ENCODE results near the gene ZFP36.

DNA sequence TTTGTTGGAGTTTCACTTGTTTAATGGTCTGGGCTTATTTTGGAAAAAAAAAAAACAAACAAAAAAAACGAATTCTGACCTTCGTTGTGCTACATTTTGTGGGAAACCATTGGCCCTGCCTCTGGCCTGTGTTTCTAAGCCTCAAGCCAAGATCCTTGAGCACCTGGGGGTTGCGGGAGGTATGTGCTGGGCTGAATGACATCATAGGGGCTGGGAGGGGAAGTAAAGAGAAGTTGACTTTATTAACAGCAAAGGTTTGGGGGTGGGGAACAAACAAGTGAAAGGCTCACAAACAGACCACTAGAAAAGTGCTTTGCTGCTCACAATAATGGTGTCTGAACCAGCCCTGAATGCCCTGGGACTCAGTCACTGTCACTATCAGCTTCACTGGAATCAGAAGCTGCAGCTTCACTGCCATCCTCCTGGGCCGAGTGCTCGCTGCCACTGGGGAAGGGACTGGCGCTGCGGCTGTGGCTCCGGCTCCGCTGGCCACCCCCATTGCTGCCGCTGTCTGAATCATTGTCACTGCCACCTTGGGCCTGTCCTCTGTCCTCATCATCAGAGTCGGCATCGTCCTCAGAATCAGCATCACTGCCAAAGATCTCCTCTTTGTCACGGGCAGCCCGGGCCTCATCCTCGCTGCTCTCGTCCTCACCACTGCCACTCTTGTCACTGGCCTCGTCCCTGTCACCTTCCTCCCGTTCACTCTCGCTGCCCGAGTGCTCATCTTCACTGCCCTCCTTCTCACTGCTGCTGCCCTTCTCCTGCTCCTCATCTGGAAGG is 20.8 kb upstream of the ZFP36 start:
- TF ChIP-seq, protein P1, sequence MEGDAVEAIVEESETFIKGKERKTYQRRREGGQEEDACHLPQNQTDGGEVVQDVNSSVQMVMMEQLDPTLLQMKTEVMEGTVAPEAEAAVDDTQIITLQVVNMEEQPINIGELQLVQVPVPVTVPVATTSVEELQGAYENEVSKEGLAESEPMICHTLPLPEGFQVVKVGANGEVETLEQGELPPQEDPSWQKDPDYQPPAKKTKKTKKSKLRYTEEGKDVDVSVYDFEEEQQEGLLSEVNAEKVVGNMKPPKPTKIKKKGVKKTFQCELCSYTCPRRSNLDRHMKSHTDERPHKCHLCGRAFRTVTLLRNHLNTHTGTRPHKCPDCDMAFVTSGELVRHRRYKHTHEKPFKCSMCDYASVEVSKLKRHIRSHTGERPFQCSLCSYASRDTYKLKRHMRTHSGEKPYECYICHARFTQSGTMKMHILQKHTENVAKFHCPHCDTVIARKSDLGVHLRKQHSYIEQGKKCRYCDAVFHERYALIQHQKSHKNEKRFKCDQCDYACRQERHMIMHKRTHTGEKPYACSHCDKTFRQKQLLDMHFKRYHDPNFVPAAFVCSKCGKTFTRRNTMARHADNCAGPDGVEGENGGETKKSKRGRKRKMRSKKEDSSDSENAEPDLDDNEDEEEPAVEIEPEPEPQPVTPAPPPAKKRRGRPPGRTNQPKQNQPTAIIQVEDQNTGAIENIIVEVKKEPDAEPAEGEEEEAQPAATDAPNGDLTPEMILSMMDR (conservative IDR thresholded peaks at IDR 0.05), result no peak
- TF ChIP-seq EZH2 (IDR thresholded peaks at IDR 0.05; ENCODE audit: low read depth), result no peak
